Right lung (tissue), 5 donors: ENCODE results near the gene POLD3. TPM values are rescaled to one million over a fixed set of nuclear protein-coding genes. Genes with fewer than 3 reads are reported as not detected.

Experiments
- DNase-seq, 2 donors: peaks; one replicate each; pipeline ENCODE4 v3.0.0-alpha.2; 2013
- polyA plus RNA-seq, 5 donors: library from polyadenylated mRNA; unstranded; fragments of 120-200 nt; gene quantifications; one replicate each; pipeline versions ENCODE4 v1.2.1 to v1.2.3, GENCODE V29; 2013; ENCODE audit warnings: inconsistent platforms in 1 of 5, low replicate concordance in 1 of 5; ENCODE audit not compliant: insufficient read length in 5 of 5, insufficient read depth in 1 of 5

The POLD3 gene
- polyA plus RNA-seq, 5 donors, result 25.5 to 43.3 (median 35.3) TPM

- no peak for DNase-seq
These were observed 94.4 kb downstream of the POLD3 start for GRCh38 chr11:74686792-74687191.

GRCh38 chr11:74687237-74688023 lies 95.0 kb downstream of the POLD3 start:
- no peak for DNase-seq

GRCh38 chr11:74689666-74690065 lies 97.3 kb downstream of the POLD3 start:
- no peak for DNase-seq

DNA sequence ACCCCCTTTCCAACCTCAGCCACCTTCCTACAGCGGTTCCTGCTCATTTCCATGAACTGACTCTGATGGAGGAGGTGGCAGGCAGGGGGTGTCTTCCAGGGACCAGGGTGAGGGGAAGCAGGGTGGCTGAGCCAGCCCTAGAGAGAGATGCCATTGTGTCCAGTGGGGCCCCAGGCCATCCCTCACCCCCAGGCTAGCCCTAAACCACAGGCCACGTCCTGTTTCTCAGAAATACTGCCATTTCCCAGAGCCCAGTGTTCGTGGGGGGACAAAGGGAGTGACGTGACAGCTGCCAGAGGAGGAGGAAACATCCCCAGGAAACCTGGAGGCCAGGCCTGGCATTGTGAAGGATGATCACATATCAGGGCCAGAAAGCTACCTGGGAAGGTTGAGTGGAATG lies 99.4 kb downstream of the POLD3 start:
- DNase-seq, result no peak

Other genes with a start within 250 kb of the POLD3 start
- 1 to 10 TPM; 3.5 to 6.6 (median 5.3) TPM for gene PGM2L1, start 194.1 kb upstream of the POLD3 start, polyA plus RNA-seq
- 10 to 100 TPM in 4 of 5 donors, 1 to 10 TPM in 1; 8.0 to 15.5 (median 13.4) TPM for gene KCNE3, start 125.0 kb upstream of the POLD3 start, polyA plus RNA-seq
- gene LIPT2, start 98.9 kb upstream of the POLD3 start, polyA plus RNA-seq, result 1 to 10 TPM; 3.1 to 5.4 (median 5.1) TPM
- under 1 TPM; 0.26 to 0.73 (median 0.58) TPM for gene CHRDL2, start 138.8 kb downstream of the POLD3 start, polyA plus RNA-seq
- gene RNF169, start 156.3 kb downstream of the POLD3 start, polyA plus RNA-seq, result 10 to 100 TPM; 14.6 to 23.5 (median 21.6) TPM